GM23338 (cell line): Measurements from ENCODE around the gene DVL1. TPM values are rescaled to one million over a fixed set of nuclear protein-coding genes. Genes with fewer than 3 reads are reported as not detected.

Experiments
- ATAC-seq: fragments of 200-7000 bp; cut with Tn5 transposase; 3 replicates; pipeline ENCODE4 v1.9.1; 2020
- DNase-seq: peaks from one replicate; pipeline ENCODE4 v3.0.0-alpha.2; 2015; ENCODE audit warnings: low spot score
- H2AFZ ChIP-seq: fragments of 200-600 bp; sonication (generic); 2 replicates; pipeline ENCODE4 v1.8.0; 2016; ENCODE audit warnings: antibody characterized with exemption, mild to moderate bottlenecking, moderate library complexity
- H3F3A ChIP-seq: fragments of 200-600 bp; sonication (generic); replicated peaks from 2 replicates; pipeline ENCODE4 v1.8.0; 2017; ENCODE audit warnings: antibody characterized with exemption, mixed run types, low read depth
- H3K27ac ChIP-seq: fragments of 200-600 bp; sonication (generic); 2 replicates; pipeline ENCODE4 v1.6.1; 2016; ENCODE audit warnings: low read depth
- H3K27me3 ChIP-seq: fragments of 200-600 bp; sonication (generic); 2 replicates; pipeline ENCODE4 v1.8.0; 2016; ENCODE audit warnings: mild to moderate bottlenecking, mixed run types, moderate library complexity; ENCODE audit not compliant: insufficient read depth
- H3K36me3 ChIP-seq: fragments of 200-600 bp; sonication (generic); 2 replicates; pipeline ENCODE4 v1.8.0; 2016; ENCODE audit warnings: mild to moderate bottlenecking; ENCODE audit not compliant: insufficient read depth
- H3K4me1 ChIP-seq: fragments of 200-600 bp; sonication (generic); 2 replicates; pipeline ENCODE4 v1.8.0; 2016; ENCODE audit warnings: mild to moderate bottlenecking, moderate library complexity; ENCODE audit not compliant: insufficient read depth
- H3K4me2 ChIP-seq: fragments of 200-600 bp; sonication (generic); 2 replicates; pipeline ENCODE4 v1.7.1; 2017; ENCODE audit warnings: mixed run types
- H3K4me3 ChIP-seq: fragments of 200-600 bp; sonication (generic); 2 replicates; pipeline ENCODE4 v1.6.1; 2016; ENCODE audit warnings: mixed run types
- H3K79me2 ChIP-seq: fragments of 200-600 bp; sonication (generic); replicated peaks from 2 replicates; pipeline ENCODE4 v1.8.0; 2017; ENCODE audit warnings: mild to moderate bottlenecking; ENCODE audit not compliant: insufficient read depth
- H3K9me2 ChIP-seq: fragments of 200-600 bp; sonication (generic); 2 replicates; pipeline ENCODE4 v1.8.0; 2017; ENCODE audit not compliant: insufficient read depth
- H4K20me1 ChIP-seq: fragments of 200-600 bp; sonication (generic); replicated peaks from 2 replicates; pipeline ENCODE4 v1.8.0; 2017; ENCODE audit warnings: mild to moderate bottlenecking; ENCODE audit not compliant: insufficient read depth
- H3K27ac Mint-ChIP-seq: 2 replicates; pipeline ENCODE4 v1.8.0; 2020; ENCODE audit warnings: inconsistent platforms, mild to moderate bottlenecking, moderate library complexity, mixed read lengths
- H3K27me3 Mint-ChIP-seq: 3 replicates; pipeline ENCODE4 v1.8.0; 2022; ENCODE audit warnings: low read depth, mild to moderate bottlenecking, moderate library complexity, mixed read lengths, inconsistent platforms; ENCODE audit not compliant: insufficient read depth, poor library complexity
- H3K36me3 Mint-ChIP-seq: 3 replicates; pipeline ENCODE4 v1.8.0; 2021; ENCODE audit warnings: low read depth, mild to moderate bottlenecking, inconsistent platforms, moderate library complexity, mixed read lengths
- H3K4me1 Mint-ChIP-seq: 3 replicates; pipeline ENCODE4 v1.8.0; 2020; ENCODE audit warnings: mild to moderate bottlenecking, inconsistent platforms, mixed read lengths
- H3K4me3 Mint-ChIP-seq: 3 replicates; pipeline ENCODE4 v1.8.0; 2021; ENCODE audit warnings: moderate library complexity, mild to moderate bottlenecking, inconsistent platforms, mixed read lengths
- H3K9me3 Mint-ChIP-seq: 3 replicates; pipeline ENCODE4 v1.8.0; 2020; ENCODE audit warnings: moderate library complexity, mild to moderate bottlenecking, inconsistent platforms, mixed read lengths
- EZH2 ChIP-seq: fragments of 200-600 bp; sonication (generic); IDR thresholded peaks from one replicate; pipeline ENCODE4 v1.8.0; 2017; ENCODE audit warnings: antibody characterized with exemption, mild to moderate bottlenecking, low read depth; ENCODE audit not compliant: unreplicated experiment
- EZH2phosphoT487 ChIP-seq: fragments of 200-600 bp; sonication (generic); IDR thresholded peaks from one replicate; pipeline ENCODE4 v1.8.1; 2018; ENCODE audit warnings: antibody characterized with exemption; ENCODE audit not compliant: unreplicated experiment
- NANOG ChIP-seq: IDR thresholded peaks from 2 replicates; pipeline ENCODE4 v1.6.1; 2016; ENCODE audit warnings: antibody characterized with exemption, borderline replicate concordance
- POLR2AphosphoS5 ChIP-seq: IDR thresholded peaks from 2 replicates; pipeline ENCODE4 v1.6.1; 2016; ENCODE audit warnings: antibody characterized with exemption, low read depth
- STAT1 ChIP-seq: IDR thresholded peaks from one replicate; pipeline ENCODE4 v1.6.1; 2016; ENCODE audit warnings: antibody characterized with exemption; ENCODE audit not compliant: unreplicated experiment
- ZNF114 ChIP-seq: fragments of 250-450 bp; sonication (Bioruptor Pico); IDR thresholded peaks from 2 replicates; pipeline ENCODE4 v1.5.0; 2020; ENCODE audit warnings: mild to moderate bottlenecking, moderate library complexity
- ZNF331 ChIP-seq: fragments of 250-450 bp; sonication (Bioruptor Pico); IDR thresholded peaks from 2 replicates; pipeline ENCODE4 v1.5.0; 2020; ENCODE audit warnings: low read depth, mild to moderate bottlenecking, moderate library complexity
- polyA plus RNA-seq: library from polyadenylated mRNA; unstranded; fragments of >200 nt; fragmentation: Nextera tagmentation; extraction: Ambion mirVana; gene quantifications from 2 replicates; pipeline ENCODE4 v1.2.1, GENCODE V29; 2016
- total RNA-seq: library from RNA; depleted of rRNA; stranded (reverse); fragments of >200 nt; shearing (Covaris generic); gene quantifications from 2 replicates; pipeline ENCODE4 v1.2.3, GENCODE V29; 2014
- TF ChIP-seq, protein P1 (sequence below), 2 experiments: fragments of 200-600 bp in 1 of 2; sonication (generic) in 1 of 2; conservative IDR thresholded peaks; 2 replicates each; pipeline versions ENCODE4 v1.5.1 to v1.6.1; 2016 to 2017; ENCODE audit warnings: antibody characterized with exemption in 2 of 2, low read depth in 2 of 2, mild to moderate bottlenecking in 2 of 2, moderate library complexity in 1 of 2
- TF ChIP-seq, protein P2 (sequence below): IDR thresholded peaks from one replicate; pipeline ENCODE4 v1.6.1; 2018; ENCODE audit warnings: antibody characterized with exemption; ENCODE audit not compliant: unreplicated experiment
- TF ChIP-seq, protein P3 (sequence below): IDR thresholded peaks from 2 replicates; pipeline ENCODE4 v1.6.1; 2016; ENCODE audit warnings: antibody characterized with exemption

DVL1 gene
- total and polyA plus RNA-seq, 2 experiments from 2014 or later = 13.5 to 69.7 TPM

DNA sequence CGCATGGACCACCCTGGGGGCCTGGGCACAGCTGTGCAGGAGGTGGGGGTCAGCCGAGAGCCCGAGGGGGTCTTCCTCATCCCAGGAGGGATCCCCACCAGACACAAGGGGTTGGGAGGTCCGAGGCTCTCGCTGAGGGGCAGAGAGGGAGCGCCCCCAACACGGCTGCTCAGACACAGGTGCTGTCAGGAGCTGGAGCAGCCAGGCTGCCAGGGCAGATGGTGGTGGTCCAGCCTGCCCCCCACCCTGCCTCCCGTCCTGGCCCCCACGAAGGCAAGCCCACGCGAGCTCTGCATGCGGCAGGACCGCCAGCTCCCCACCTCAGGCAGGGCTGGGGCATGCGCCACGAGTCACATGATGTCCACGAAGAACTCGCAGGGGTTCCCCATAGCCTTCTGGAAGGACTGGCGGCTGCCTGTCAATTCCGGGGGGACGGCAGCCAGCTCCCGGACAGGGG, 13.4 kb downstream of the DVL1 start (continued):
- no peak for TF ChIP-seq POLR2AphosphoS5
- TF ChIP-seq EZH2phosphoT487 = no peak
- TF ChIP-seq, protein P1, sequence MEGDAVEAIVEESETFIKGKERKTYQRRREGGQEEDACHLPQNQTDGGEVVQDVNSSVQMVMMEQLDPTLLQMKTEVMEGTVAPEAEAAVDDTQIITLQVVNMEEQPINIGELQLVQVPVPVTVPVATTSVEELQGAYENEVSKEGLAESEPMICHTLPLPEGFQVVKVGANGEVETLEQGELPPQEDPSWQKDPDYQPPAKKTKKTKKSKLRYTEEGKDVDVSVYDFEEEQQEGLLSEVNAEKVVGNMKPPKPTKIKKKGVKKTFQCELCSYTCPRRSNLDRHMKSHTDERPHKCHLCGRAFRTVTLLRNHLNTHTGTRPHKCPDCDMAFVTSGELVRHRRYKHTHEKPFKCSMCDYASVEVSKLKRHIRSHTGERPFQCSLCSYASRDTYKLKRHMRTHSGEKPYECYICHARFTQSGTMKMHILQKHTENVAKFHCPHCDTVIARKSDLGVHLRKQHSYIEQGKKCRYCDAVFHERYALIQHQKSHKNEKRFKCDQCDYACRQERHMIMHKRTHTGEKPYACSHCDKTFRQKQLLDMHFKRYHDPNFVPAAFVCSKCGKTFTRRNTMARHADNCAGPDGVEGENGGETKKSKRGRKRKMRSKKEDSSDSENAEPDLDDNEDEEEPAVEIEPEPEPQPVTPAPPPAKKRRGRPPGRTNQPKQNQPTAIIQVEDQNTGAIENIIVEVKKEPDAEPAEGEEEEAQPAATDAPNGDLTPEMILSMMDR (conservative IDR thresholded peaks at IDR 0.05; ENCODE audit: low read depth in 2 of 2) = no peak
- TF ChIP-seq STAT1 = no peak
- TF ChIP-seq, protein P2, sequence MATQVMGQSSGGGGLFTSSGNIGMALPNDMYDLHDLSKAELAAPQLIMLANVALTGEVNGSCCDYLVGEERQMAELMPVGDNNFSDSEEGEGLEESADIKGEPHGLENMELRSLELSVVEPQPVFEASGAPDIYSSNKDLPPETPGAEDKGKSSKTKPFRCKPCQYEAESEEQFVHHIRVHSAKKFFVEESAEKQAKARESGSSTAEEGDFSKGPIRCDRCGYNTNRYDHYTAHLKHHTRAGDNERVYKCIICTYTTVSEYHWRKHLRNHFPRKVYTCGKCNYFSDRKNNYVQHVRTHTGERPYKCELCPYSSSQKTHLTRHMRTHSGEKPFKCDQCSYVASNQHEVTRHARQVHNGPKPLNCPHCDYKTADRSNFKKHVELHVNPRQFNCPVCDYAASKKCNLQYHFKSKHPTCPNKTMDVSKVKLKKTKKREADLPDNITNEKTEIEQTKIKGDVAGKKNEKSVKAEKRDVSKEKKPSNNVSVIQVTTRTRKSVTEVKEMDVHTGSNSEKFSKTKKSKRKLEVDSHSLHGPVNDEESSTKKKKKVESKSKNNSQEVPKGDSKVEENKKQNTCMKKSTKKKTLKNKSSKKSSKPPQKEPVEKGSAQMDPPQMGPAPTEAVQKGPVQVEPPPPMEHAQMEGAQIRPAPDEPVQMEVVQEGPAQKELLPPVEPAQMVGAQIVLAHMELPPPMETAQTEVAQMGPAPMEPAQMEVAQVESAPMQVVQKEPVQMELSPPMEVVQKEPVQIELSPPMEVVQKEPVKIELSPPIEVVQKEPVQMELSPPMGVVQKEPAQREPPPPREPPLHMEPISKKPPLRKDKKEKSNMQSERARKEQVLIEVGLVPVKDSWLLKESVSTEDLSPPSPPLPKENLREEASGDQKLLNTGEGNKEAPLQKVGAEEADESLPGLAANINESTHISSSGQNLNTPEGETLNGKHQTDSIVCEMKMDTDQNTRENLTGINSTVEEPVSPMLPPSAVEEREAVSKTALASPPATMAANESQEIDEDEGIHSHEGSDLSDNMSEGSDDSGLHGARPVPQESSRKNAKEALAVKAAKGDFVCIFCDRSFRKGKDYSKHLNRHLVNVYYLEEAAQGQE = no peak
- TF ChIP-seq, protein P3, sequence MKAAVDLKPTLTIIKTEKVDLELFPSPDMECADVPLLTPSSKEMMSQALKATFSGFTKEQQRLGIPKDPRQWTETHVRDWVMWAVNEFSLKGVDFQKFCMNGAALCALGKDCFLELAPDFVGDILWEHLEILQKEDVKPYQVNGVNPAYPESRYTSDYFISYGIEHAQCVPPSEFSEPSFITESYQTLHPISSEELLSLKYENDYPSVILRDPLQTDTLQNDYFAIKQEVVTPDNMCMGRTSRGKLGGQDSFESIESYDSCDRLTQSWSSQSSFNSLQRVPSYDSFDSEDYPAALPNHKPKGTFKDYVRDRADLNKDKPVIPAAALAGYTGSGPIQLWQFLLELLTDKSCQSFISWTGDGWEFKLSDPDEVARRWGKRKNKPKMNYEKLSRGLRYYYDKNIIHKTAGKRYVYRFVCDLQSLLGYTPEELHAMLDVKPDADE = no peak
- TF ChIP-seq ZNF114 (CRISPR knock-in tag) = no peak
- no peak for TF ChIP-seq NANOG
- no peak for TF ChIP-seq ZNF331 (CRISPR knock-in tag)

DNA sequence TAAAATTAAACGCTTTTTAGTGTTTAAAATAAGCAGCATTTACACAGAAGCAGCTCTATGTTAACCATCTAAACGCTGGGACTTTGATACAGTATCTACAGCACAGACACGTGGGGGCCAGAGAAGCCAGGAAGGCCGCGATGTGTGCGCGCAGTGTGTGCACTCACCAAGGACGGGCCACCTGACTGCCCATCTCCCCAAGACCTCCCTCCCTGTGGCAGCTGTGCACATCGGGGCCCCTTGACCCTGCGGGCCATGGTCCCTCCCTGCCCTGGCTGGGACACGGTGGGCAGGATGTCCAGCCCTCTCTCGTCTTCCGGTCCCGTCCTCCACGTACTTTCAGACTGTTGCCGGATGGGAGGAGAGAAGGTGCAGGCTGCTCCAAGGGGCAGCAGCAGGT, 13.9 kb downstream of the DVL1 start:
- Histone ChIP-seq H3F3A (peaks cover 8% of the 10 kb centered on the region; the same call in 1 of the 2 replicates), H3K4me2 (no peak overlapping the region), H3K4me1 (no peaks in the 10 kb centered on the region), H3K27me3 (no peaks in the 10 kb centered on the region), H3K9me2 (no peaks in the 10 kb centered on the region), H3K27ac (no peak overlapping the region), H3K79me2 (no peaks in the 10 kb centered on the region), H2AFZ (no peak overlapping the region), H4K20me1 (no peaks in the 10 kb centered on the region), H3K36me3 (no peaks in the 10 kb centered on the region), H3K4me3 (no peak overlapping the region)
- H3K27me3 Mint-ChIP-seq = peaks cover 8% of the 10 kb centered on the region
- H3K9me3 Mint-ChIP-seq = no peaks in the 10 kb centered on the region
- peaks cover 5% of the 10 kb centered on the region for H3K36me3 Mint-ChIP-seq
- DNase-seq (no peak), ATAC-seq (no peak)
- TF ChIP-seq, protein P1 (conservative IDR thresholded peaks at IDR 0.05; ENCODE audit: low read depth in 2 of 2) = no peak
- TF ChIP-seq EZH2 = no peak
- H3K4me1 Mint-ChIP-seq = no peaks in the 10 kb centered on the region
- no peak overlapping the region for H3K4me3 Mint-ChIP-seq
- no peak overlapping the region for H3K27ac Mint-ChIP-seq
